Right atrium auricular region (tissue), 2 donors: ENCODE data around the gene ARHGEF4. TPM values are rescaled to one million over a fixed set of nuclear protein-coding genes. Genes with fewer than 3 reads are reported as not detected.

Experiments used
- DNase-seq: peaks from one replicate; pipeline ENCODE4 v3.0.0-alpha.2; 2019; ENCODE audit warnings: low spot score
- H3K27ac ChIP-seq, 2 donors: fragments of 200-600 bp; sonication (generic); 1 replicate in 1 of 2; 2 replicates in 1 of 2; pipeline ENCODE4 v1.5.1; 2016 to 2019
- H3K27me3 ChIP-seq, 2 donors: fragments of 200-600 bp; sonication (generic); one replicate each; pipeline versions ENCODE4 v1.5.1 to v1.6.0; 2017 to 2019
- H3K36me3 ChIP-seq: fragments of 200-600 bp; sonication (generic); one replicate; pipeline ENCODE4 v1.5.1; 2016
- H3K4me1 ChIP-seq, 2 donors: fragments of 200-600 bp; sonication (generic); one replicate each; pipeline versions ENCODE4 v1.5.1 to v1.6.0; 2017 to 2019
- H3K4me3 ChIP-seq, 2 donors: fragments of 200-600 bp; sonication (generic); 1 replicate in 1 of 2; 2 replicates in 1 of 2; pipeline ENCODE4 v1.5.1; 2017 to 2019; ENCODE audit warnings: mild to moderate bottlenecking in 1 of 2, moderate library complexity in 1 of 2
- H3K9me3 ChIP-seq, 2 donors: fragments of 200-600 bp; sonication (generic); one replicate each; pipeline ENCODE4 v1.5.1; 2019
- CTCF ChIP-seq, 2 donors: fragments of 200-600 bp; sonication (generic); IDR thresholded peaks; one replicate each; pipeline ENCODE4 v1.5.1; 2019; ENCODE audit warnings: antibody characterized with exemption in 2 of 2
- total RNA-seq, 2 donors: library from RNA; depleted of rRNA; stranded (reverse); fragments of >200 nt; gene quantifications; one replicate each; pipeline ENCODE4 v1.1.0, GENCODE V29; 2016

The ARHGEF4 gene
- total RNA-seq, 2 donors from 2014 or later, result 3.5 to 8.1 TPM

GRCh38 chr2:131044757-131045150 is 208.0 kb downstream of the ARHGEF4 start:
- TF ChIP-seq CTCF (IDR thresholded peaks at IDR 0.05), result no peak
- Histone ChIP-seq H3K36me3 (peaks cover 32% of the 10 kb centered on the region), H3K4me1 (peaks cover 0 to 9% of the 10 kb centered on the region in 2 donors), H3K9me3 (no peaks in the 10 kb centered on the region), H3K27me3 (no peaks in the 10 kb centered on the region), H3K27ac (no peak overlapping the region), H3K4me3 (no peak overlapping the region)
- no peak for DNase-seq

- Histone ChIP-seq H3K27me3 (no peaks in the 10 kb centered on the region), H3K4me3 (no peak overlapping the region), H3K27ac (no peak overlapping the region), H3K36me3 (peaks cover 39% of the 10 kb centered on the region), H3K9me3 (no peaks in the 10 kb centered on the region), H3K4me1 (peaks cover 0 to 2% of the 10 kb centered on the region in 2 donors)
- no peak for DNase-seq
- TF ChIP-seq CTCF (IDR thresholded peaks at IDR 0.05), result no peak
Observed at GRCh38 chr2:131045286-131046027, 208.7 kb downstream of the ARHGEF4 start.

GRCh38 chr2:131046028-131046917 is 209.6 kb downstream of the ARHGEF4 start:
- DNase-seq, result no peak
- Histone ChIP-seq H3K9me3 (no peaks in the 10 kb centered on the region), H3K36me3 (peaks cover 47% of the 10 kb centered on the region), H3K4me1 (no peaks in the 10 kb centered on the region), H3K4me3 (no peak overlapping the region), H3K27ac (no peak overlapping the region), H3K27me3 (no peaks in the 10 kb centered on the region)
- no peak for TF ChIP-seq CTCF (IDR thresholded peaks at IDR 0.05)

DNA sequence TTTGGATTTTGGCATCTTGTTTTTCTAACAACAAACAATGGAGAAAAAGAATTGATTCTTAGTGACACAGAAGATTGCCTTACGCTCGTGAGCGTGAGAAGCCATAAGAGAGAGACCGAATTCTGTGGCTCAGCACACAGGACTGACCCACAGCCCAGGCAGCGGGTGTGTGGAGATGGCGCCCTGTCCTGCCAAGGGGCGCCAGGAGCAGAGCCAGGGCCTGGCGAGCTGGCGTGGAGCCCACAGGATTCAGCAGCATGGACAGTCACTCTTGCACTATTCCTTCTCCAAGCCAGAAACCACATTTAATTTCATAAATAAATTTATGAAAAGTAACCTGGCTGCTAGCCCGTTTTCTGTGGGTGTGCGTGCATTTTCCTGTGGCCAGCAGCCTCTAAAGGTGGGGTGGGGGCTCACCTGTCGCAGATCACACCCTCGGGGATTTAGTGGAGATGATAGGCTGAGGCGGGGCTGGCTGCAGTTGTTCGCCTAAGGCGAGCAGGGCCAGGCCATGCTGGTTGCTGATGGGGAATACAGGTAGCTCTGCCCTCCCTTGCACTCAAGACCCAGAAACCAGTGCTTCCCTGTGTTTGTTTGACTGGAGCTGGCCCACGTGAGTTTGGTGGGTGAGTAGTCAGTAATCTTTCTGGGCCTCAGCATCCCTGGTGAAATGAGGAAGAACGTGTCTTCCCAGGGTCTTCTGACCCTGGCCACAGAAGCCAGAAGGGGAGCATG is 210.4 kb downstream of the ARHGEF4 start:
- no peak overlapping the region for H3K27ac ChIP-seq
- peaks cover 55% of the 10 kb centered on the region for H3K36me3 ChIP-seq
- no peak for DNase-seq

More for the DNA sequence above, 210.4 kb downstream of the ARHGEF4 start:
- Histone ChIP-seq H3K9me3 (no peaks in the 10 kb centered on the region), H3K27me3 (no peaks in the 10 kb centered on the region), H3K4me1 (no peaks in the 10 kb centered on the region), H3K4me3 (no peak overlapping the region)
- TF ChIP-seq CTCF (IDR thresholded peaks at IDR 0.05), result no peak
